Heart right ventricle (tissue), 16 donors: ENCODE results near the gene TMEM109. TPM values are rescaled to one million over a fixed set of nuclear protein-coding genes. Genes with fewer than 3 reads are reported as not detected.

Experiments
- ATAC-seq, 8 donors: fragments of 200-7000 bp; cut with Tn5 transposase; one replicate each; pipeline ENCODE4 v1.9.1; 2020; ENCODE audit warnings: mild to moderate bottlenecking in 8 of 8, moderate library complexity in 8 of 8, moderate number of reproducible peaks in 1 of 8
- DNase-seq, 2 donors: peaks; one replicate each; pipeline ENCODE4 v3.0.0-alpha.2; 2020
- H3K27ac ChIP-seq, 10 donors: fragments of 200-600 bp; sonication (generic) in 2 of 10; one replicate each; pipeline versions ENCODE4 v1.5.0 to v1.8.0; 2020 to 2022; ENCODE audit warnings: mild to moderate bottlenecking in 3 of 10
- H3K27me3 ChIP-seq, 7 donors: fragments of 200-600 bp; one replicate each; pipeline ENCODE4 v1.8.0; 2021 to 2022; ENCODE audit warnings: mild to moderate bottlenecking in 2 of 7
- H3K36me3 ChIP-seq, 9 donors: fragments of 200-600 bp; sonication (generic) in 1 of 9; one replicate each; pipeline versions ENCODE4 v1.5.0 to v1.8.0; 2020 to 2022; ENCODE audit warnings: mild to moderate bottlenecking in 2 of 9
- H3K4me1 ChIP-seq, 9 donors: fragments of 200-600 bp; sonication (generic) in 1 of 9; one replicate each; pipeline versions ENCODE4 v1.5.0 to v1.8.0; 2020 to 2022; ENCODE audit warnings: mild to moderate bottlenecking in 4 of 9
- H3K4me3 ChIP-seq, 10 donors: fragments of 200-600 bp; sonication (generic) in 2 of 10; one replicate each; pipeline versions ENCODE4 v1.5.0 to v1.8.0; 2020 to 2022; ENCODE audit warnings: mild to moderate bottlenecking in 7 of 10, moderate library complexity in 2 of 10
- H3K9me3 ChIP-seq, 11 donors: fragments of 200-600 bp in 10 of 11; sonication (generic) in 2 of 11; one replicate each; pipeline versions ENCODE4 v1.5.0 to v1.8.0; 2013 to 2022; ENCODE audit warnings: mild to moderate bottlenecking in 2 of 11, control low read depth in 1 of 11, moderate library complexity in 1 of 11
- WGBS, 2 donors: extraction: QIAGEN DNeasy Blood & Tissue Kit; methylation state at CpG; one replicate each; pipeline ENCODE4 v1.1.7; 2013; ENCODE audit warnings: inconsistent platforms in 1 of 2; 5-methylcytosine and 5-hydroxymethylcytosine counted together
- intact Hi-C, 10 donors: fragments of 100-400 bp; cut with DNase I; formaldehyde crosslinking; loops; one replicate each; pipeline versions ENCODE4 v1.11.1 to v1.14.2; 2022
- polyA plus RNA-seq, 2 donors: library from polyadenylated mRNA; stranded (reverse); fragments of 200-250 nt; gene quantifications; one replicate each; pipeline ENCODE4 v1.2.3, GENCODE V29; 2013
- total RNA-seq, 10 donors: library from RNA; stranded (reverse); fragmentation: NEBNext Ultra II Directional in 3 of 10; extraction: Animal tissue kit (Norgen Biotek cat#: 25700) in 3 of 10; gene quantifications; one replicate each; pipeline versions ENCODE4 v1.2.1 to v1.2.4, GENCODE V29; 2021 to 2023
- TF ChIP-seq, protein P1 (sequence below), 9 donors: fragments of 200-600 bp; sonication (generic) in 2 of 9; IDR thresholded peaks; one replicate each; pipeline versions ENCODE4 v1.5.0 to v1.8.0; 2021 to 2022; ENCODE audit warnings: antibody characterized with exemption in 9 of 9, mild to moderate bottlenecking in 5 of 9, moderate library complexity in 1 of 9
- donor health status: Arrhythmogenic right ventricular cardiomyopathy.
- donor health status: ischemic (EF 13 %, LVEDD 7.1; RV severe dilation, severe dysfunction).
- donor health status: healthy with polysubstance abuse.
- donor health status: DM: no; HTN: yes; CAD: no.
- donor health status: DM: no; HTN: no; CAD: no.
- donor health status: ischemic (EF 25% LVEDD 6.9; RV normal size, moderate dysfunction).
- donor health status: ischemic (EF 25% LVEDD 5.7; RV mildly dilated, moderate dysfunction).
- donor health status: healthy.
- donor health status: DM: yes; HTN: yes; CAD: no.
- donor health status: Ischemic cardiomyopathy.
- donor health status: ischemic (EF 35%, LVEDD 5.7; RV mildly dilated, moderate dysfunction).
- donor health status: nonischemic (EF 11% LVEDD 7.7; RV severe dilation, severe dysfunction).
- donor health status: DM: yes; HTN: yes; CAD: no.
- donor health status: PGD.
- donor health status: ischemic (EF 29% LVEDD 5.4; RV normal size, mild dysfunction).
- donor health status: nonischemic (EF 23%, LVEDD 6.1; RV moderate dilation, normal function).

TMEM109 gene
- total and polyA plus RNA-seq, 12 donors, result 53.3 to 121 (median 92.7) TPM

DNA sequence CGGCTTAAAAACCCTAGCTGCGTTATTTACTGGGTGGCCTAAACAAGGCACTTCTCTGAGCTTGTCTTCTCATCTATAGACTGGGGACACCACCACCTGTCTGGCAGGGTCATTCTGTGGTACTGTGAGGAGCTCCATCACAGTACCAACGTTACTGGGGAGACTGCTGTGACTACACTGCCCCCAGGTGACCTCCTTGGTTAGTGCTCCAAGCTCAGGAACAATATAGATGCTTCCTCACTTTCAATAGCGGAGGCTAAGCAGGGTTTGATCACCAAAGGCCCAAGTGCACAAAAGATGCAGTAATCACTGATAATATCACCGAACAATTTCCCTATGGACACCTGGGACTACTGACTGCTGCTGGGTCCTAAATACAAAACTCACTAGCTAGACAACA, 26.4 kb upstream of the TMEM109 start:
- Histone ChIP-seq H3K27ac (no peak overlapping the region), H3K4me3 (no peak overlapping the region), H3K4me1 (peaks cover 3 to 22% (median 15%) of the 10 kb centered on the region in 9 donors), H3K27me3 (no peaks in the 10 kb centered on the region), H3K9me3 (no peaks in the 10 kb centered on the region), H3K36me3 (peaks cover 0 to 25% (median 0%) of the 10 kb centered on the region in 9 donors)
- WGBS, 2 donors, result 58 to 63% methylated on average over 5 of the region's 5 CpGs
- ATAC-seq (peak; percentile 65 to 86 (median 80)), DNase-seq (peak in 1 of 2 donors; percentile 43)
- TF ChIP-seq, protein P1, sequence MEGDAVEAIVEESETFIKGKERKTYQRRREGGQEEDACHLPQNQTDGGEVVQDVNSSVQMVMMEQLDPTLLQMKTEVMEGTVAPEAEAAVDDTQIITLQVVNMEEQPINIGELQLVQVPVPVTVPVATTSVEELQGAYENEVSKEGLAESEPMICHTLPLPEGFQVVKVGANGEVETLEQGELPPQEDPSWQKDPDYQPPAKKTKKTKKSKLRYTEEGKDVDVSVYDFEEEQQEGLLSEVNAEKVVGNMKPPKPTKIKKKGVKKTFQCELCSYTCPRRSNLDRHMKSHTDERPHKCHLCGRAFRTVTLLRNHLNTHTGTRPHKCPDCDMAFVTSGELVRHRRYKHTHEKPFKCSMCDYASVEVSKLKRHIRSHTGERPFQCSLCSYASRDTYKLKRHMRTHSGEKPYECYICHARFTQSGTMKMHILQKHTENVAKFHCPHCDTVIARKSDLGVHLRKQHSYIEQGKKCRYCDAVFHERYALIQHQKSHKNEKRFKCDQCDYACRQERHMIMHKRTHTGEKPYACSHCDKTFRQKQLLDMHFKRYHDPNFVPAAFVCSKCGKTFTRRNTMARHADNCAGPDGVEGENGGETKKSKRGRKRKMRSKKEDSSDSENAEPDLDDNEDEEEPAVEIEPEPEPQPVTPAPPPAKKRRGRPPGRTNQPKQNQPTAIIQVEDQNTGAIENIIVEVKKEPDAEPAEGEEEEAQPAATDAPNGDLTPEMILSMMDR (IDR thresholded peaks at IDR 0.05), result peak in 8 of 9 donors; percentile 41 to 66 (median 62)
- intact Hi-C loops, result loop anchor here in 6 of 10 donors (1.0 to 5.0 kb wide), 3 partner anchors 56 to 110 kb away; no protein-coding TSS in a partner anchor

DNA sequence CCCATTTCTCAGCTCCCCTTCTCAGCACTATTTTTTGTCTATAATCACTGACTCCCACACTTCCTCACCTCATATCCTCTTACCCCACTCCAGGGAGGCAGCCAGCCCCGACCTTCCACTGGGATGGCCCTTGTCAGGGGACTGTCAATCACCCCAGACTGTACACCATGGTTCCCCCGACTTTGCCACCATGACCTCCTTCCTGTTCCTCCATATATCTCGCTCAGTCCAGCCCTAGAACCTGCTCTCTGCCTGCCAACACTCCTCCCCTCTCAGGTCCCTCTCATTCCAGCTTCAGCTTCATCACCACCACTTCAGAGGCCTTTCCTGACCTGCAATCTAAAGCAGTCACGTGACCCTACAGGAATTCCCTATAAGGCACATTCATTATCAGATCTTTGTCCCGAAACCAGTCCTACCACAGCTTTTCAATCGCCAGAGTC, 24.1 kb upstream of the TMEM109 start:
- H3K4me1 ChIP-seq, result peaks cover 3 to 22% (median 15%) of the 10 kb centered on the region in 9 donors
- peaks cover 0 to 49% (median 14%) of the 10 kb centered on the region in 9 donors for H3K36me3 ChIP-seq
- 60 to 61% methylated on average over 6 of the region's 6 CpGs for WGBS, 2 donors
- intact Hi-C loops, result loop anchor here in 4 of 10 donors (5.0 to 10.0 kb wide), 4 partner anchors 58 to 115 kb away; no protein-coding TSS in a partner anchor
- H3K9me3 ChIP-seq, result no peaks in the 10 kb centered on the region
- peak in 2 of 8 donors; percentile 19 to 53 for ATAC-seq
- TF ChIP-seq, protein P1 (IDR thresholded peaks at IDR 0.05), result no peak
- no peak for DNase-seq
- no peaks in the 10 kb centered on the region for H3K27me3 ChIP-seq
- peak overlapping the region in 9 of 10 donors; percentile 19 to 74 (median 40) for H3K27ac ChIP-seq
- H3K4me3 ChIP-seq, result no peak overlapping the region

DNA sequence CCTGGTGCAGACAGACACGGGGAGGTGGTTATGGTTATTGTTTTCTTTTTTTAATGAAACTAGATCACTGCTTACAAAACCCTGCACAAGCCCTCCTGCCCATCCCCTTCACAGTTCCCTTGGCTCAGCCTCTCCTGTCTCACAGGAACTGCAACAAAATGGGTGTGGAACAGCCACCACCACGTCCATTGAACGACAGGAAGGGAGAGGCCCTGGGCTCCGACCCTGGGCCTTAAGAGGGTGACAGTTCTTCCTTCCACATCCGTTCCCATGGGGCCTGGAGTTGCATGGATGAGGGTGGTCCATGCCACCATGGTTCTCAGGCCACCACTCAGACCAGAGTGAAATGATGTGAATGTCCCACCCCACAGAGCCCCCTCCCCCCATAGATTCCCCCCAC, 23.3 kb upstream of the TMEM109 start:
- Histone ChIP-seq H3K27me3 (no peaks in the 10 kb centered on the region), H3K4me1 (peaks cover 3 to 22% (median 15%) of the 10 kb centered on the region in 9 donors), H3K9me3 (no peaks in the 10 kb centered on the region), H3K27ac (peak overlapping the region in 8 of 10 donors; percentile 19 to 74 (median 40)), H3K4me3 (no peak overlapping the region), H3K36me3 (peaks cover 0 to 57% (median 18%) of the 10 kb centered on the region in 9 donors)
- 43 to 62% methylated on average over 5 of the region's 5 CpGs for WGBS, 2 donors
- DNase-seq (no peak), ATAC-seq (peak; percentile 37 to 89 (median 71))
- TF ChIP-seq, protein P1 (IDR thresholded peaks at IDR 0.05), result no peak
- intact Hi-C loops, result loop anchor here in 3 of 10 donors (5.0 to 10.0 kb wide), 3 partner anchors 58 to 116 kb away; no protein-coding TSS in a partner anchor

DNA sequence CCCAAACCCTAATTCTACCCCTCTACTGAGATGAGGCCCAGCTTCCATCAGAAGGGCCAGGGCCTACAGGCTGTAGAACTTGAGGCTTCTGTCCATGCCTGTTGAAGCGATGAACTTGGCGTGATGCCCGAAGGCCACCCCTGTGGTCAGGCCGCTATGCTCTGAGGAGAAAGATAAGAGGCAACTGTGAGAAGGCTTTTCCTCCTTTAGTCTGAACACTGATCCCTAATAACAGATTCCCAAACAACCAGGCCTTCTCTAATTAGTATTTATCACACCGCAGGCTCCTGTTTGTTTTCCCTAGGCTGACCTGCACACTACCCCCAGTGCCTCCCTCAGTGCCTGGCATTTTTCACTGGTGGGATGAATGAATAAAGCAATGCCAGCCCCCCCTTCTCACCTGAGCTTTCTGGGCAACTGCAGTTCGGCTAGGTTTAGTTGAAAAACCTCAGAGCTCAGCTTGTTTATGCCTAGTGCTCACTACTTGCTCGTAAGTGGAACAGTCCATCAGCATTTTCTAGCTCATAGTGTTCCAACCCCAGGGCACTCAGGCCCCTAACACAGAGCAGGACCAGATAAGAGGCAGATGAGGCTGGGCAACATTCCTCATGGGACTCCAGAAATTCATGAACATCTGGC, 22.7 kb upstream of the TMEM109 start:
- ATAC-seq, result peak in 6 of 8 donors; percentile 22 to 48 (median 34)
- TF ChIP-seq, protein P1 (IDR thresholded peaks at IDR 0.05), result no peak
- peak in 1 of 2 donors; percentile 64 for DNase-seq
- peaks cover 3 to 22% (median 15%) of the 10 kb centered on the region in 9 donors for H3K4me1 ChIP-seq
- WGBS, 2 donors, result 60 to 61% methylated on average over 7 of the region's 7 CpGs
- no peaks in the 10 kb centered on the region for H3K27me3 ChIP-seq
- no peak overlapping the region for H3K4me3 ChIP-seq
- H3K36me3 ChIP-seq, result peaks cover 0 to 62% (median 23%) of the 10 kb centered on the region in 9 donors
- H3K27ac ChIP-seq, result peak overlapping the region in 5 of 10 donors; percentile 25 to 74 (median 43)
- no peaks in the 10 kb centered on the region for H3K9me3 ChIP-seq
- intact Hi-C loops, result loop anchor here in 3 of 10 donors (5.0 to 10.0 kb wide), 3 partner anchors 59 to 116 kb away; no protein-coding TSS in a partner anchor
